BE2C (cell line): ENCODE results near the gene PARD3.

Source experiments
- DNase-seq: peaks from one replicate; pipeline ENCODE4 v3.0.0-alpha.2; 2020
- H3K27me3 ChIP-seq: fragments of 250-450 bp; sonication (Bioruptor Pico); 2 replicates; pipeline ENCODE4 v1.5.1; 2020; ENCODE audit warnings: mild to moderate bottlenecking
- H3K36me3 ChIP-seq: fragments of 250-450 bp; sonication (Bioruptor Pico); 2 replicates; pipeline ENCODE4 v1.5.1; 2020; ENCODE audit warnings: mild to moderate bottlenecking
- H3K4me1 ChIP-seq: fragments of 250-450 bp; sonication (Bioruptor Pico); 2 replicates; pipeline ENCODE4 v1.5.1; 2020
- H3K4me3 ChIP-seq: 2 replicates; pipeline ENCODE4 v1.5.1; 2011; ENCODE audit warnings: low read depth, low read length
- H3K9me3 ChIP-seq: fragments of 250-450 bp; sonication (Bioruptor Pico); 2 replicates; pipeline ENCODE4 v1.5.1; 2020
- TF ChIP-seq, protein P1 (sequence below): IDR thresholded peaks from 2 replicates; pipeline ENCODE4 v1.5.1; 2012; ENCODE audit warnings: mild to moderate bottlenecking, low read depth, low read length

The PARD3 gene

DNA sequence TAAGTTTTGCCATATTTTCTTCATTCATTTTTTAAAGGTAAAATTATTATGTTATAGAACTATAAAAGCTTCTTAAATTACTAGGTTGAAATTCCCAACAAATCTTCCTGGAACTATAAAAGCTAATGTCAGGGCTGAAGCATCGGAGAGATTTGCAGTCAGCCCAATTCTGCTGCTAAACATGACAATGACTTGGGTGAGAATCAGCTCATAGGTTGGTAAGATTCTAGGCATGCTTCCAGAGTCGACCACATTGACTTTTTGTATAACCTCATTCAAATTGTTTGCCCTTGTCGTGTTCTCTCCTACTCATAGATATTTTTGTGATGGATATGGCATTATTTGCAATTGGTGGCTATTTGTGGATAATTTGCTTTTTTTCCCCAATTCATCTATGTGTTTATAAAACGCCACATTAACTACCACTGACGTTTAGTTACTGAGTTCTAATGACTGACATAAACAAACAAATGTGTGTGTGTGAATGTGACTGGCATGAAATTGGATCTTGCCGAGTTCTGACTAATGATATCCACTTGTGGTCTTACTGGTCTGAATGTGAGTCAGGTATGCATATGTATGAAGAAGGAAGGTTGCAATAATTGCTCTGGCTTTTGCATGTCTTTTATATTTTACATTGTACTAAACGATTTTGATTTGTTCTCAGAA, 579.8 kb downstream of the PARD3 start:
- no peak for DNase-seq
- TF ChIP-seq, protein P1, sequence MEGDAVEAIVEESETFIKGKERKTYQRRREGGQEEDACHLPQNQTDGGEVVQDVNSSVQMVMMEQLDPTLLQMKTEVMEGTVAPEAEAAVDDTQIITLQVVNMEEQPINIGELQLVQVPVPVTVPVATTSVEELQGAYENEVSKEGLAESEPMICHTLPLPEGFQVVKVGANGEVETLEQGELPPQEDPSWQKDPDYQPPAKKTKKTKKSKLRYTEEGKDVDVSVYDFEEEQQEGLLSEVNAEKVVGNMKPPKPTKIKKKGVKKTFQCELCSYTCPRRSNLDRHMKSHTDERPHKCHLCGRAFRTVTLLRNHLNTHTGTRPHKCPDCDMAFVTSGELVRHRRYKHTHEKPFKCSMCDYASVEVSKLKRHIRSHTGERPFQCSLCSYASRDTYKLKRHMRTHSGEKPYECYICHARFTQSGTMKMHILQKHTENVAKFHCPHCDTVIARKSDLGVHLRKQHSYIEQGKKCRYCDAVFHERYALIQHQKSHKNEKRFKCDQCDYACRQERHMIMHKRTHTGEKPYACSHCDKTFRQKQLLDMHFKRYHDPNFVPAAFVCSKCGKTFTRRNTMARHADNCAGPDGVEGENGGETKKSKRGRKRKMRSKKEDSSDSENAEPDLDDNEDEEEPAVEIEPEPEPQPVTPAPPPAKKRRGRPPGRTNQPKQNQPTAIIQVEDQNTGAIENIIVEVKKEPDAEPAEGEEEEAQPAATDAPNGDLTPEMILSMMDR = no peak
- H3K4me1 ChIP-seq = peaks cover 10% of the 10 kb centered on the region
- H3K27me3 ChIP-seq = no peaks in the 10 kb centered on the region
- no peaks in the 10 kb centered on the region for H3K9me3 ChIP-seq
- no peak overlapping the region for H3K4me3 ChIP-seq
- no peaks in the 10 kb centered on the region for H3K36me3 ChIP-seq

DNA sequence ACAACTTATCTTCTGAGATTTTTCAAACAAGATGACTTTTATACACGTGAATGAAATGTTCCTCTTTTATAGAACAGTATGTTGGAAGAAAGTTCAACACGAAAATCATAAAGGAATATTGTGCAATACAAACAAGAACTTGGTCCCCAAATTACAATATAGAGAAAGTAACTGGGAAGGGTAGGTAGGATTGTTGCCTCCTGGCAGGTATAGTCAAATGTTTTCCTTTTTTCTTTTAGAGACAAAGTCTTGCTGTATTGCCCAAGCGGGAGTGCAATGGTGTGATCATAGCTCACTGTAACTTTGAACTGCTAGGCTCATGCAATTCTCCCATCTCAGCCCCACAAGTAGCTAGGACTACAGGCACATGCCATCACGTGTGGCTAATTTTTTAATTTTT, 582.6 kb downstream of the PARD3 start:
- Histone ChIP-seq H3K4me1 (peaks cover 7% of the 10 kb centered on the region; the same call in 1 of the 2 replicates), H3K9me3 (no peaks in the 10 kb centered on the region), H3K4me3 (no peak overlapping the region), H3K27me3 (no peaks in the 10 kb centered on the region), H3K36me3 (no peaks in the 10 kb centered on the region)
- no peak for DNase-seq
- TF ChIP-seq, protein P1 = no peak

DNA sequence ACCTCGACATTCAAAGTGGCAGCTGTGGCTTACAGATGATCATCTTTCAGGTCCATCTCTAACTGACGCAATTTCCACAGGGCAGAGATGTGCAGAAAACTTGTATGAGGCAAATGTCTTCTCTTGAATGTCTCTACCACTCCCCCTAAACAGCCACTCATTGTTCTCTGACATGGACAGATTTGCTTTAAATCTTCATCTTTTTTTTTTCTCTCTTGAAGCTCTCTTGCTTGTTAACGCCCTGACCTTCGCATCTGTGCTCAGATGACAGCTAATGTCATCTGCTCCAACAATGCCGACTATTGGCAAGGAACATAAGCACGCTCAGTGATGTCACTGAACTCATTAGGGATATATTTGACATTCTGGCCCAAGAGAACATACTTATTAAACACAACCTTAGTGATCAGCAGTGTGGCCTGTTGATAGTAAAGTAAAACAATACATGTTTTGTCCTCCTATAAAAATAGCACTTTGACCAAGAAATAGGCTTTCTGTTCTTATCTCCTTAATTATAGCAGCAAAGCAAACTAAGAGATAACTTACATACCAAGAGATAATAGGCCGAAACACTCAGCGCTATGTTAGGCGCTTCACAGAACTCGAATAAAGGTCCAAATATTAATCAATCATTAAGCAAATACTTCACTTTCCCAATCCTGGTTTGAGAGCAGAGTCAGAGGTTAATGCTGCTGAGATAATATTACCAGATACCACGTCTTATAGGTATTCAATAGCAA, 583.5 kb downstream of the PARD3 start:
- TF ChIP-seq, protein P1 = no peak
- no peak overlapping the region for H3K4me3 ChIP-seq
- H3K36me3 ChIP-seq = no peaks in the 10 kb centered on the region
- H3K4me1 ChIP-seq = peaks cover 7% of the 10 kb centered on the region; the same call in 1 of the 2 replicates
- no peak for DNase-seq
- H3K9me3 ChIP-seq = no peaks in the 10 kb centered on the region; the same call in 1 of the 2 replicates
- H3K27me3 ChIP-seq = no peaks in the 10 kb centered on the region

- TF ChIP-seq, protein P1 = no peak
- H3K4me3 ChIP-seq = no peak overlapping the region
These were observed 585.2 kb downstream of the PARD3 start for GRCh38 chr10:34229917-34230316.

DNA sequence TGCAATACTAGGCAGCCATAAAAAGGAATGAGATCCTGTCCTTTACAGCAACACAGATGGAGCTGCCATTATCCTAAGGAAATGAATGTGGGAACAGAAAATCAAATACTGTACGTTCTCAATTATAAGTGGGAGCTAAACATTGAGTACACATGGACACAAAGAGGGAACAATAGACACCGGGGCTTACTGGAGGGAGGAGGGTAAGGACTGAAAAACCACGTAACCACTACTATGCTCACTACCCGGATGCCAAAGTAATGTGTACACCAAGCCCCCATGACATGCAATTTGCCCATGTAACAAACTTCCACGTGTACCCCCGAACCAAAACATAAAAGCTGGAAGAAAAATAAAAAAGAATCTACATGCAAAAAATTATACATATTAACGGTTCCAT, 587.0 kb downstream of the PARD3 start:
- H3K9me3 ChIP-seq = no peaks in the 10 kb centered on the region; the same call in 1 of the 2 replicates
- peaks cover 13% of the 10 kb centered on the region for H3K4me1 ChIP-seq
- no peaks in the 10 kb centered on the region for H3K36me3 ChIP-seq
- H3K27me3 ChIP-seq = no peaks in the 10 kb centered on the region
- TF ChIP-seq, protein P1 = no peak
- no peak overlapping the region for H3K4me3 ChIP-seq
- no peak for DNase-seq

More at GRCh38 chr10:34229917-34230316, 585.2 kb downstream of the PARD3 start:
- no peaks in the 10 kb centered on the region for H3K27me3 ChIP-seq
- H3K36me3 ChIP-seq = no peaks in the 10 kb centered on the region
- DNase-seq = no peak
- H3K9me3 ChIP-seq = no peaks in the 10 kb centered on the region; the same call in 1 of the 2 replicates
- peaks cover 7% of the 10 kb centered on the region; the same call in 1 of the 2 replicates for H3K4me1 ChIP-seq

- Histone ChIP-seq H3K4me3 (no peak overlapping the region), H3K4me1 (peaks cover 6% of the 10 kb centered on the region), H3K36me3 (no peaks in the 10 kb centered on the region), H3K9me3 (no peaks in the 10 kb centered on the region; the same call in 1 of the 2 replicates), H3K27me3 (no peaks in the 10 kb centered on the region)
- TF ChIP-seq, protein P1 = no peak
- peak; percentile 22 for DNase-seq
These were observed 590.5 kb downstream of the PARD3 start for GRCh38 chr10:34224639-34225038.
